ENCODE data around the gene GPR142. TPM values are rescaled to one million over a fixed set of nuclear protein-coding genes. Genes with fewer than 3 reads are reported as not detected.

GPR142 gene
- total RNA-seq, 6 donors from 2014 or later, result 0.27 TPM; not detected in 5

DNA sequence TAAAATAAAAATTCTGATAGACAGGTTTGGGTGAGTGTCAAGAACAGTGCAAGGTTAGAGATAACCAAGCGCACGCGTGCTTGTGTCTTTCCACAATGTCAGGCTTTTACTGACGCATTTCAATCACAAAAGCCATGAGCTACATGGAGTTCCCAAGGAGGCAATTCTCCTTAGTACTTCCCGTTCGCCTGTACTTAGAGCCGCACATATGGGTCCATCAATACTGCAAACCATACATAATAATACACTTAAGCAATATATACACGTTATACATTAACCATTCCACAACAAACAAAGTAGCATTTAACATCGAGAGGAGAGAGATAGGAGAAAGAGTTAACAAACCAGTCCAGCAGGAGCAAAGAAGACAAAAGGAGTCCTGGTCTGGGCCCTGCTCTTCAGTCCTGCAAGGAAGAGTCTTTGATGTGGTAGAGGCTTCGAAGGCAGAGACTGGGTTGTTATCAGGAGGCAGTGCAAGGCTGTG is 52.7 kb downstream of the GPR142 start:
- Histone ChIP-seq H3K4me1 (no peaks in the 10 kb centered on the region), H3K27me3 (no peaks in the 10 kb centered on the region), H3K27ac (no peak overlapping the region), H3K9me3 (no peaks in the 10 kb centered on the region), H3K36me3 (no peaks in the 10 kb centered on the region), H3K4me3 (no peak overlapping the region)
- no peak for DNase-seq
- no peak for TF ChIP-seq POLR2AphosphoS5 (IDR thresholded peaks at IDR 0.05)
- TF ChIP-seq, protein P1, sequence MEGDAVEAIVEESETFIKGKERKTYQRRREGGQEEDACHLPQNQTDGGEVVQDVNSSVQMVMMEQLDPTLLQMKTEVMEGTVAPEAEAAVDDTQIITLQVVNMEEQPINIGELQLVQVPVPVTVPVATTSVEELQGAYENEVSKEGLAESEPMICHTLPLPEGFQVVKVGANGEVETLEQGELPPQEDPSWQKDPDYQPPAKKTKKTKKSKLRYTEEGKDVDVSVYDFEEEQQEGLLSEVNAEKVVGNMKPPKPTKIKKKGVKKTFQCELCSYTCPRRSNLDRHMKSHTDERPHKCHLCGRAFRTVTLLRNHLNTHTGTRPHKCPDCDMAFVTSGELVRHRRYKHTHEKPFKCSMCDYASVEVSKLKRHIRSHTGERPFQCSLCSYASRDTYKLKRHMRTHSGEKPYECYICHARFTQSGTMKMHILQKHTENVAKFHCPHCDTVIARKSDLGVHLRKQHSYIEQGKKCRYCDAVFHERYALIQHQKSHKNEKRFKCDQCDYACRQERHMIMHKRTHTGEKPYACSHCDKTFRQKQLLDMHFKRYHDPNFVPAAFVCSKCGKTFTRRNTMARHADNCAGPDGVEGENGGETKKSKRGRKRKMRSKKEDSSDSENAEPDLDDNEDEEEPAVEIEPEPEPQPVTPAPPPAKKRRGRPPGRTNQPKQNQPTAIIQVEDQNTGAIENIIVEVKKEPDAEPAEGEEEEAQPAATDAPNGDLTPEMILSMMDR (IDR thresholded peaks at IDR 0.05), result no peak
- ATAC-seq (ENCODE audit: low FRiP score in 2 of 2), result no peak
- 85 to 87% methylated on average over 10 of the region's 10 CpGs for WGBS, 2 donors

Small RNAs within 50 kb of the gene (small RNA-seq; reads per million reads assigned to genes)
- 0 to 0.11 (median 0) reads per million in 4 donors for gene RNA5SP448

Other genes with a start within 250 kb of the GPR142 start
- gene RPL38, start 163.8 kb upstream of the GPR142 start, total RNA-seq, result 100 to 1,000 TPM; 334 to 709 (median 485) TPM
- gene TTYH2, start 153.9 kb upstream of the GPR142 start, total RNA-seq, result 10 to 100 TPM in 1 of 6 donors, 1 to 10 TPM in 5; 2.4 to 10.5 (median 8.0) TPM
- gene DNAI2, start 93.3 kb upstream of the GPR142 start, total RNA-seq, result 10 to 100 TPM in 1 of 6 donors, 1 to 10 TPM in 4, under 1 TPM in 1; 0.29 to 16.1 (median 3.7) TPM
- 10 to 100 TPM in 2 of 6 donors, 1 to 10 TPM in 3, under 1 TPM in 1; 0.46 to 13.7 (median 3.8) TPM for gene KIF19, start 41.3 kb upstream of the GPR142 start, total RNA-seq
- gene BTBD17, start 5.6 kb upstream of the GPR142 start, total RNA-seq, result 1 to 10 TPM in 1 of 6 donors, not detected in 5; 1.2 TPM
- 10 to 100 TPM; 50.7 to 88.4 (median 56.4) TPM for gene GPRC5C, start 64.6 kb downstream of the GPR142 start, total RNA-seq
- 10 to 100 TPM; 10.7 to 26.5 (median 18.0) TPM for gene CD300A, start 99.1 kb downstream of the GPR142 start, total RNA-seq
- gene CD300LB, start 164.0 kb downstream of the GPR142 start, total RNA-seq, result 1 to 10 TPM in 3 of 6 donors, under 1 TPM in 3; 0.49 to 3.1 (median 1.5) TPM
- 10 to 100 TPM in 3 of 6 donors, 1 to 10 TPM in 2, under 1 TPM in 1; 0.98 to 19.4 (median 9.7) TPM for gene CD300C, start 178.6 kb downstream of the GPR142 start, total RNA-seq
- gene CD300H, start 200.0 kb downstream of the GPR142 start, total RNA-seq, result 1 to 10 TPM in 1 of 6 donors, under 1 TPM in 1, not detected in 4; 0.37 to 2.7 TPM
- gene CD300LD, start 224.8 kb downstream of the GPR142 start, total RNA-seq, result not detected